T-cell (primary cell): ENCODE results near the gene POLE2. TPM values are rescaled to one million over a fixed set of nuclear protein-coding genes. Genes with fewer than 3 reads are reported as not detected.
"Not testable (repeated sequence)": the region's sequence is repeated elsewhere in the genome, so short reads cannot be mapped to it uniquely, and the experiment has no call there.

ENCODE experiments used
- ATAC-seq, 4 experiments: fragments of 200-7000 bp in 3 of 4; fragments of 150-1000 bp in 1 of 4; cut with Tn5 transposase; replicated peaks in 1 of 4; 1 replicate in 3 of 4; 2 replicates in 1 of 4; pipeline ENCODE4 v1.10.0; 2021; ENCODE audit warnings: moderate library complexity in 3 of 4, mild to moderate bottlenecking in 2 of 4, moderate number of reproducible peaks in 1 of 4
- CTCF ChIA-PET, 2 donors: fragments of 300-600 bp; sonication (Branson Sonifier 250); formaldehyde crosslinking; loops; one replicate each; lab custom pipeline; 2022; ENCODE audit warnings: antibody characterized with exemption in 2 of 2; lab: Charles Lee
- POLR2A ChIA-PET, 2 donors: fragments of 300-600 bp; sonication (Branson Sonifier 250); formaldehyde crosslinking; loops; one replicate each; lab custom pipeline; 2022; ENCODE audit warnings: antibody characterized with exemption in 2 of 2; lab: Charles Lee
- DNase-seq, 35 experiments: peaks; one replicate each; pipeline versions ENCODE4 v3.0.0 to v3.0.0-alpha.2; 2013 to 2023
- H3K27ac ChIP-seq: one replicate; pipeline ENCODE4 v1.5.1; 2013; ENCODE audit warnings: low read length
- H3K27me3 ChIP-seq, 2 experiments: replicated peaks in 1 of 2; 1 replicate in 1 of 2; 2 replicates in 1 of 2; pipeline versions ENCODE4 v1.6.1 to v1.7.0; 2013; ENCODE audit warnings: low read length in 1 of 2, mixed read lengths in 1 of 2; ENCODE audit not compliant: control insufficient read depth in 2 of 2, insufficient read depth in 2 of 2; ENCODE audit errors: extremely low read depth in 1 of 2
- H3K36me3 ChIP-seq, 2 donors: 1 replicate in 1 of 2; 2 replicates in 1 of 2; pipeline versions ENCODE4 v1.6.1 to v1.7.0; 2013; ENCODE audit warnings: low read length in 1 of 2; ENCODE audit not compliant: control insufficient read depth in 2 of 2, insufficient read depth in 1 of 2; ENCODE audit errors: extremely low read depth in 1 of 2
- H3K4me1 ChIP-seq, 2 experiments: 1 replicate in 1 of 2; 2 replicates in 1 of 2; pipeline versions ENCODE4 v1.6.1 to v1.7.0; 2013; ENCODE audit warnings: low read length in 2 of 2, mixed read lengths in 1 of 2; ENCODE audit not compliant: insufficient read depth in 2 of 2, control insufficient read depth in 1 of 2; ENCODE audit errors: extremely low read depth in 1 of 2
- H3K4me3 ChIP-seq, 2 donors: 1 replicate in 1 of 2; 2 replicates in 1 of 2; pipeline versions ENCODE4 v1.5.1 to v1.7.0; 2013; ENCODE audit warnings: mild to moderate bottlenecking in 2 of 2, low read length in 1 of 2, moderate library complexity in 1 of 2; ENCODE audit not compliant: control insufficient read depth in 1 of 2; ENCODE audit errors: extremely low read depth in 1 of 2
- H3K9me3 ChIP-seq: 2 replicates; pipeline ENCODE4 v1.7.0; 2013
- H3K27ac Mint-ChIP-seq, 2 donors: one replicate each; pipeline ENCODE4 v1.8.0; 2020 to 2021; ENCODE audit warnings: mild to moderate bottlenecking in 2 of 2, mixed read lengths in 2 of 2
- H3K27me3 Mint-ChIP-seq, 2 donors: one replicate each; pipeline ENCODE4 v1.8.0; 2021 to 2022; ENCODE audit warnings: mixed read lengths in 2 of 2
- H3K36me3 Mint-ChIP-seq: one replicate; pipeline ENCODE4 v1.8.0; 2021; ENCODE audit warnings: mixed read lengths
- H3K4me1 Mint-ChIP-seq, 3 donors: one replicate each; pipeline ENCODE4 v1.8.0; 2020 to 2022; ENCODE audit warnings: mixed read lengths in 3 of 3, mild to moderate bottlenecking in 1 of 3
- H3K4me3 Mint-ChIP-seq, 3 donors: one replicate each; pipeline ENCODE4 v1.8.0; 2020 to 2022; ENCODE audit warnings: mild to moderate bottlenecking in 3 of 3, mixed read lengths in 3 of 3, moderate library complexity in 3 of 3
- H3K9me3 Mint-ChIP-seq, 3 donors: one replicate each; pipeline ENCODE4 v1.8.0; 2020 to 2022; ENCODE audit warnings: mixed read lengths in 3 of 3
- WGBS: methylation state at CpG from one replicate; pipeline ENCODE4 v1.1.5; 2013; ENCODE audit warnings: missing lambda C conversion rate; ENCODE audit not compliant: insufficient coverage; 5-methylcytosine and 5-hydroxymethylcytosine counted together
- total RNA-seq, 35 experiments: library from RNA in 6 of 35; stranded (reverse) in 6 of 35; fragments of 120-200 nt in 1 of 35; gene quantifications; one replicate each; pipeline versions ENCODE4 v1.2.1 to v1.2.4 and lab custom pipeline; 2013 to 2026

The POLE2 gene
- 1 to 10 TPM in 4 of 5 donors, under 1 TPM in 1; 0.99 to 4.0 (median 1.8) TPM for total RNA-seq
- total RNA-seq (2013): 2.0 TPM
- total RNA-seq (lab: John Stamatoyannopoulos, UW): 0.61 to 52.8 (median 1.6) reads per million in 29 experiments

DNA sequence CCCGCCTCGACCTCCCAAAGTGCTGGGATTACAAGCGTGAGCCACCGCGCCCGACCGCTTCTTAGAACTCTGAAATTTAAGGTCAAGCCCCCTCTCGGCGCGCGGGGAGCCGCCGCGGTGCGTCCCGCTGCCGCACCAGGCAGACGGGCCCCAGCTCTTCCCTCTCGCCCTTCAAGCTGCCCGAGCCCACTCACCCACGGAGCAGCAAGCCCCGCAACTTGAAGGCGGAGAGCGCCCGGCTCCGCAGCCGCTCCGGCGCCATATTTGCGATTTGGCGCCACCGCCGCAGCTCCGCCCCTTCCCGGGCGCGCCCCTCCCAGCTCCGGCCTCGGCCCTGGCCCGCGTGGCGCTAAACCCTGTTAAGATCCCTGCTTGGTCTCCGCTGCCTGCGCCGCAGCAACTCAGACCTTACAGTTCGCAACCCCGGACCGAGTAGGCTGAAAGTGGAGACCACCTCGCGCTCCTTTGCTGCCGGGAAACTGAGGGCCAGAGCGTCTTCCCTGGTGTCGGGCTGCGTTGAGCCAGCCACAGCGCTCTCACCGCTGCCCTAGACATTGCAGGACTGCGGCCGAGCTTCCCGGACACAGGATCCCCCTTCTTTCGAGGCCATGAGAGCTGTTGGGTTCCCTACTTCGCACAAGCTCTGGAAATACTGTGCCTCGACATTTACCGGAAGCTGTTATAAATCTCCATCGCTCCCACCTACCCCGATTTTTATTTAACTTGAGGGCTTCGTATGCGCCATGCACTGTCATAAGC is at the start of gene POLE2:
TSS of gene POLE2 (minus strand) at position 273 of the 759 bp plus-strand sequence. CDS start at position 262, 11 bp downstream.
- POLR2A ChIA-PET: no interaction called here
- peak; percentile 81 to 87 (median 83) for ATAC-seq
- no peaks in the 10 kb centered on the region for H3K9me3 ChIP-seq

DNA sequence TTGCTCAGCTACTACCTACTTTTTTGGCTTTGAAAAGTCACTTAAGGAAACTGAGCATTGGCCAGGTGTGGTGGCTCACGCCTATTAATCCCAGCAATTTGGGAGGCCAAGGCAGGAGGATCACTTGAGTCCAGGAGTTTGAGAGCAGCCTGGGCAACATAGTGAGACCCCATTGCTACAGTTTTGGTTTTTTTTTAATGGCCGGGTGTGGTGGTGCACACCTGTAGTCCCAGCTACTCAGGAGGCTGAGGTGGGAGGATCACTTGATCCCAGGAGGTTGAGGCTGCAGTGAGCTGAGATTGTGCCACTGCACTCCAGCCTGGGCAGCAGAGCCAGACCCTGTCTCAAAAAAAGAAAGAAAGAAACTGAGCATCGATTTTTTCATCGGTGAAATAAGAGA is 47.7 kb upstream of the POLE2 start:
- CTCF ChIA-PET, H3K4me3 ChIP-seq, H3K9me3 Mint-ChIP-seq, POLR2A ChIA-PET, H3K9me3 ChIP-seq, H3K4me1 ChIP-seq, H3K27me3 ChIP-seq, H3K27ac ChIP-seq, ATAC-seq, H3K4me1 Mint-ChIP-seq, H3K27me3 Mint-ChIP-seq, H3K4me3 Mint-ChIP-seq, H3K27ac Mint-ChIP-seq, DNase-seq: not testable (repeated sequence)
- WGBS: 80% methylated on average over 2 of the region's 4 CpGs
- H3K36me3 Mint-ChIP-seq: peaks cover 14% of the 10 kb centered on the region
- H3K36me3 ChIP-seq: peaks cover 0 to 10% of the 10 kb centered on the region in 2 donors

More for the DNA sequence above, at the start of gene POLE2:
- H3K4me3 ChIP-seq: peak within 1 kb of the TSS; percentile 60 to 83
- CTCF ChIA-PET: interaction anchor here (0.6 to 0.8 kb wide), 2 partner anchors 68 to 192 kb away, joined by 3 to 6 read pairs; partner anchors contain the start of genes MGAT2 (in 1 of the 2) and RPL36AL (in 1 of the 2)
- Mint-ChIP-seq H3K36me3 (no peaks in the 10 kb centered on the region), H3K9me3 (no peaks in the 10 kb centered on the region), H3K27ac (peak within 1 kb of the TSS; percentile 71 to 88), H3K4me1 (peaks cover 23 to 28% (median 26%) of the 10 kb centered on the region in 3 donors), H3K27me3 (no peaks in the 10 kb centered on the region), H3K4me3 (peak within 1 kb of the TSS; percentile 83 to 86 (median 83))
- H3K27ac ChIP-seq: peak within 1 kb of the TSS; percentile 62
- H3K36me3 ChIP-seq: no peaks in the 10 kb centered on the region
- peaks cover 4 to 14% of the 10 kb centered on the region in 2 experiments for H3K4me1 ChIP-seq
- 7% methylated on average over 58 of the region's 67 CpGs for whole genome bisulfite sequencing
- DNase-seq: peak; percentile 6 to 81 (median 57)
- no peaks in the 10 kb centered on the region for H3K27me3 ChIP-seq

DNA sequence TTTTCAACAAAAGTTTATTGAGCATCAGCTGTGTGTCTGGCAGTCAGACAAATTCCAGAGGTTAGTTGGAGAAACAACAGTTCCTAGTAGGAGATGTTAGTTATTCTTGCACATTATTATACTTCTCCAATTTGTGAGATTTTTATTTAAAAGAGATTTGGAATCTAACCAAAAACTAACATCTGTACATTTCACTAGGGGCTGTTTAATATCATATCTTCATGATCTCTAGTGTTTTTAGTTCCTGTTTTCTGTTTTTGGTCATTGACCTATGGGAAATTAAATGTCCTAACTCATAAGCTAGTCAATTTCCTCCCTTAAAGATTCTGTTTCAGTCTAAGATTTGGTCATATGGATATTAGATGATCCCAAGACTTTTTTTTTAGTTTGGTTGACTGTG is 45.8 kb upstream of the POLE2 start:
- peaks cover 0 to 10% of the 10 kb centered on the region in 2 donors for H3K36me3 ChIP-seq
- Mint-ChIP-seq H3K27me3 (no peaks in the 10 kb centered on the region), H3K9me3 (no peaks in the 10 kb centered on the region), H3K36me3 (peaks cover 20% of the 10 kb centered on the region), H3K4me3 (no peak overlapping the region), H3K27ac (no peak overlapping the region), H3K4me1 (no peaks in the 10 kb centered on the region)
- no peaks in the 10 kb centered on the region for H3K9me3 ChIP-seq
- no peak overlapping the region for H3K4me3 ChIP-seq
- ATAC-seq (no peak), DNase-seq (no peak)
- ChIA-PET CTCF (no interaction called here), POLR2A (no interaction called here)
- no peak overlapping the region for H3K27ac ChIP-seq
- no peaks in the 10 kb centered on the region for H3K27me3 ChIP-seq
- no peaks in the 10 kb centered on the region for H3K4me1 ChIP-seq

DNA sequence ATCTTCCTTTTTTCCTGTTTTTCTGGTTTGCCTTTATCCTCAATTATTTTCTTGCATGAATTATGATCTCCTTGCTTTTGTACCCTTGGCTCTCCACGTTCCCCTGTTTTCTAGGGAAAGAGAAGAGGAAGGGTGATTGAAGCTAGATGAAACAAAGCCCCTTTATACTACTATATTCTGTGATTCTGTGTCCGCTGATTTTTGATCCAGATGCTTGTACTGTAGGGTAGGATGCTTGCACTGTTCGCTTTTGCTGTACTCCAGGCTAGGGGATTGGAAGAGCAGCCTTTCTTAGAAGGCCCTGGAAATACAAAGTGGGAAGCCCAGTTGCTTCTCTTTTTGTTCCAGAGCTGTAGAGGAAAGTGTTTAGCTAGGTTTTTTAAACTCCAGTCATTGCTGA is 44.9 kb upstream of the POLE2 start:
- Mint-ChIP-seq H3K4me1 (no peaks in the 10 kb centered on the region), H3K27ac (no peak overlapping the region), H3K36me3 (peaks cover 23% of the 10 kb centered on the region), H3K4me3 (no peak overlapping the region), H3K9me3 (no peaks in the 10 kb centered on the region), H3K27me3 (no peaks in the 10 kb centered on the region)
- DNase-seq (no peak), ATAC-seq (no peak)
- no peak overlapping the region for H3K4me3 ChIP-seq
- ChIA-PET CTCF (interaction anchor here in 1 of 2 donors (0.7 kb wide), 1 partner anchor 112 kb away, joined by 3 read pairs; no protein-coding TSS in a partner anchor), POLR2A (no interaction called here)
- H3K27ac ChIP-seq: no peak overlapping the region
- peaks cover 0 to 10% of the 10 kb centered on the region in 2 donors for H3K36me3 ChIP-seq
- WGBS: 92% methylated on average over 2 of the region's 3 CpGs
- no peaks in the 10 kb centered on the region for H3K4me1 ChIP-seq
- no peaks in the 10 kb centered on the region for H3K9me3 ChIP-seq
- no peaks in the 10 kb centered on the region for H3K27me3 ChIP-seq

- H3K27ac ChIP-seq: no peak overlapping the region
- DNase-seq (no peak), ATAC-seq (no peak)
- peaks cover 4 to 11% of the 10 kb centered on the region in 2 donors for H3K36me3 ChIP-seq
- no peak overlapping the region for H3K4me3 ChIP-seq
- no peaks in the 10 kb centered on the region for H3K4me1 Mint-ChIP-seq
- CTCF ChIA-PET: interaction anchor here in 1 of 2 donors (0.5 kb wide), 1 partner anchor 15 kb away, joined by 3 read pairs; no protein-coding TSS in a partner anchor
- H3K27me3 Mint-ChIP-seq: no peaks in the 10 kb centered on the region
- 95% methylated on average over 3 of the region's 5 CpGs for WGBS
- H3K9me3 ChIP-seq: no peaks in the 10 kb centered on the region
- H3K36me3 Mint-ChIP-seq: peaks cover 36% of the 10 kb centered on the region
- H3K4me1 ChIP-seq: no peaks in the 10 kb centered on the region
- no peaks in the 10 kb centered on the region for H3K27me3 ChIP-seq
- H3K4me3 Mint-ChIP-seq: no peak overlapping the region
- POLR2A ChIA-PET: interaction anchor here in 1 of 2 donors (0.7 kb wide), 1 partner anchor 163 kb away, joined by 3 read pairs; no protein-coding TSS in a partner anchor
- H3K9me3 Mint-ChIP-seq: no peaks in the 10 kb centered on the region
- no peak overlapping the region for H3K27ac Mint-ChIP-seq
Observed at GRCh38 chr14:49727171-49727570, 39.2 kb upstream of the POLE2 start.

GRCh38 chr14:49721733-49722435 is 33.9 kb upstream of the POLE2 start:
- H3K27me3 Mint-ChIP-seq, H3K4me3 ChIP-seq, H3K27me3 ChIP-seq, H3K9me3 Mint-ChIP-seq, H3K4me1 ChIP-seq, H3K27ac ChIP-seq, H3K27ac Mint-ChIP-seq, H3K9me3 ChIP-seq, ATAC-seq, CTCF ChIA-PET, H3K4me1 Mint-ChIP-seq, DNase-seq, H3K4me3 Mint-ChIP-seq, POLR2A ChIA-PET: not testable (repeated sequence)
- H3K36me3 ChIP-seq: peaks cover 8 to 11% of the 10 kb centered on the region in 2 donors
- whole genome bisulfite sequencing: 100% methylated on average over 1 of the region's 9 CpGs
- H3K36me3 Mint-ChIP-seq: peaks cover 48% of the 10 kb centered on the region
